H1 (cell line): Measurements from ENCODE around the gene POLE3. TPM values are rescaled to one million over a fixed set of nuclear protein-coding genes. Genes with fewer than 3 reads are reported as not detected.

ENCODE experiments used
- ASH2L ChIP-seq: fragments of 200-600, 300-600 bp; sonication (generic); IDR thresholded peaks from one replicate; pipeline ENCODE4 v1.7.1; 2017; ENCODE audit warnings: low read length
- BACH1 ChIP-seq: IDR thresholded peaks from 2 replicates; pipeline ENCODE4 v1.6.1; 2012; ENCODE audit warnings: low read length, improper control_type of control experiment
- BCL11A ChIP-seq, 2 experiments: IDR thresholded peaks; one replicate each; pipeline ENCODE4 v1.6.1; 2011; ENCODE audit warnings: low read depth in 2 of 2, low read length in 2 of 2, mild to moderate bottlenecking in 2 of 2
- CBX8 ChIP-seq: fragments of 300-800, 300-1000 bp; sonication (generic); IDR thresholded peaks from 2 replicates; pipeline ENCODE4 v1.7.1; 2016; ENCODE audit warnings: low read depth, low read length, borderline replicate concordance
- CEBPB ChIP-seq: IDR thresholded peaks from 2 replicates; pipeline ENCODE4 v1.6.1; 2012; ENCODE audit warnings: low read depth, low read length
- CHD1 ChIP-seq: IDR thresholded peaks from 2 replicates; pipeline ENCODE4 v1.6.1; 2012; ENCODE audit warnings: low read depth, low read length, improper control_type of control experiment
- CHD2 ChIP-seq: IDR thresholded peaks from 2 replicates; pipeline ENCODE4 v1.6.1; 2012; ENCODE audit warnings: low read length, improper control_type of control experiment
- CTCF ChIP-seq, 3 experiments: IDR thresholded peaks; 1 replicate in 2 of 3; 2 replicates in 1 of 3; pipeline versions ENCODE4 v1.5.1 to v1.6.1; 2011; ENCODE audit warnings: low read length in 3 of 3, mild to moderate bottlenecking in 3 of 3, inconsistent platforms in 2 of 3, low read depth in 1 of 3, moderate library complexity in 1 of 3; ENCODE audit not compliant: insufficient read depth in 1 of 3; ENCODE audit errors: control extremely low read depth in 1 of 3
- E2F6 ChIP-seq: IDR thresholded peaks from 2 replicates; pipeline ENCODE4 v1.6.1; 2012; ENCODE audit warnings: inconsistent platforms
- FOSL1 ChIP-seq: IDR thresholded peaks from 2 replicates; pipeline ENCODE4 v1.6.1; 2011; ENCODE audit warnings: mild to moderate bottlenecking, low read depth, low read length, moderate library complexity; ENCODE audit not compliant: insufficient read depth
- GTF2F1 ChIP-seq: IDR thresholded peaks from 2 replicates; pipeline ENCODE4 v1.6.1; 2012; ENCODE audit warnings: low read depth, low read length, improper control_type of control experiment, borderline replicate concordance
- JUND ChIP-seq: IDR thresholded peaks from 2 replicates; pipeline ENCODE4 v1.6.1; 2011; ENCODE audit warnings: mild to moderate bottlenecking, improper control_type of control experiment, low read length
- KDM4A ChIP-seq: IDR thresholded peaks from one replicate; pipeline ENCODE4 v1.7.1; 2012; ENCODE audit warnings: low read depth, mild to moderate bottlenecking, moderate library complexity, low read length, inconsistent platforms; ENCODE audit not compliant: severe bottlenecking
- NRF1 ChIP-seq: IDR thresholded peaks from 2 replicates; pipeline ENCODE4 v1.6.1; 2011; ENCODE audit warnings: mild to moderate bottlenecking, low read depth, low read length, improper control_type of control experiment
- PHF8 ChIP-seq: fragments of 200-600 bp; sonication (generic); conservative IDR thresholded peaks from 2 replicates; pipeline ENCODE4 v1.7.1; 2012; ENCODE audit warnings: low read depth, mild to moderate bottlenecking, inconsistent platforms, low read length, moderate library complexity
- POLR2AphosphoS5 ChIP-seq: IDR thresholded peaks from 2 replicates; pipeline ENCODE4 v1.6.1; 2011; ENCODE audit warnings: low read depth, low read length
- SAP30 ChIP-seq: fragments of 300-600 bp; sonication (generic); IDR thresholded peaks from 2 replicates; pipeline ENCODE4 v1.7.1; 2012; ENCODE audit warnings: low read length, moderate library complexity, mild to moderate bottlenecking, inconsistent platforms; ENCODE audit not compliant: insufficient read depth, insufficient replicate concordance
- SP1 ChIP-seq: IDR thresholded peaks from 2 replicates; pipeline ENCODE4 v1.6.1; 2011; ENCODE audit warnings: low read depth, low read length
- TAF7 ChIP-seq: optimal IDR thresholded peaks from 2 replicates; pipeline ENCODE3; 2011; ENCODE audit warnings: low read depth, mild to moderate bottlenecking, inconsistent platforms, low read length, moderate library complexity, borderline replicate concordance
- USF2 ChIP-seq: IDR thresholded peaks from 2 replicates; pipeline ENCODE4 v1.6.1; 2011; ENCODE audit warnings: low read length, improper control_type of control experiment
- YY1 ChIP-seq: IDR thresholded peaks from 2 replicates; pipeline ENCODE4 v1.6.1; 2011; ENCODE audit warnings: low read depth, mild to moderate bottlenecking, low read length
- polyA plus RNA-seq, 7 experiments: library from polyadenylated mRNA; depleted of rRNA in 3 of 7; stranded (reverse) in 5 of 7; unstranded in 2 of 7; fragments of >200 nt in 5 of 7; fragments of 200-250 nt in 2 of 7; gene quantifications; 1 replicate in 5 of 7; 2 replicates in 1 of 7; 4 replicates in 1 of 7; pipeline versions ENCODE4 v1.2.1 to v1.2.3, GENCODE V29; 2011 to 2013; ENCODE audit warnings: missing spikeins in 2 of 7, mixed read lengths in 2 of 7
- total RNA-seq: library from RNA; stranded (reverse); fragmentation: NEBNext Ultra II Directional; extraction: Animal tissue kit (Norgen Biotek cat#: 25700); gene quantifications from 2 replicates; pipeline ENCODE4 v1.2.1, GENCODE V29; 2021

The POLE3 gene
- total and polyA plus RNA-seq, 2 of the 8 experiments (the other 6 are each of a cell fraction or from before 2014, with no cell fraction given) = 52.7 to 77.3 TPM

- TF ChIP-seq CHD2 (peak; percentile 83), KDM4A (peak; percentile 36), USF2 (peak; percentile 84), POLR2AphosphoS5 (peak; percentile 91), CHD1 (no peak), ASH2L (peak; percentile 96), CEBPB (peak; percentile 67), BACH1 (no peak), GTF2F1 (peak; percentile 47; the same call in 1 of the 2 replicates), CBX8 (no peak), NRF1 (no peak), PHF8 (peak; percentile 87; the same call in 1 of the 2 replicates), E2F6 (peak; percentile 70), TAF7 (peak; percentile 65), BCL11A (IDR thresholded peaks at IDR 0.05; ENCODE audit: low read depth in 2 of 2, low read length in 2 of 2) (no peak), SP1 (0 out of 2 replicates have a peak, but pooled peaks have one; percentile 9), JUND (peak; percentile 64; the same call in 1 of the 2 replicates), FOSL1 (peak; percentile 86), CTCF (IDR thresholded peaks at IDR 0.05; ENCODE audit: control extremely low read depth in 1 of 3, insufficient read depth in 1 of 3, low read depth in 1 of 3, low read length in 3 of 3) (no peak), SAP30 (peak; percentile 22), YY1 (peak; percentile 76; the same call in 1 of the 2 replicates)
Measured at GRCh38 chr9:113410207-113410864, at the start of gene POLE3, which contains the start of gene C9orf43 (continued).
